ENCODE data around the gene ERCC1. TPM values are rescaled to one million over a fixed set of nuclear protein-coding genes. Genes with fewer than 3 reads are reported as not detected.
A peak's percentile ranks its signal among the peaks of the same experiment; 100 is the strongest.

Gene ERCC1
- total RNA-seq, 1 donor, result 73.0 TPM

DNA sequence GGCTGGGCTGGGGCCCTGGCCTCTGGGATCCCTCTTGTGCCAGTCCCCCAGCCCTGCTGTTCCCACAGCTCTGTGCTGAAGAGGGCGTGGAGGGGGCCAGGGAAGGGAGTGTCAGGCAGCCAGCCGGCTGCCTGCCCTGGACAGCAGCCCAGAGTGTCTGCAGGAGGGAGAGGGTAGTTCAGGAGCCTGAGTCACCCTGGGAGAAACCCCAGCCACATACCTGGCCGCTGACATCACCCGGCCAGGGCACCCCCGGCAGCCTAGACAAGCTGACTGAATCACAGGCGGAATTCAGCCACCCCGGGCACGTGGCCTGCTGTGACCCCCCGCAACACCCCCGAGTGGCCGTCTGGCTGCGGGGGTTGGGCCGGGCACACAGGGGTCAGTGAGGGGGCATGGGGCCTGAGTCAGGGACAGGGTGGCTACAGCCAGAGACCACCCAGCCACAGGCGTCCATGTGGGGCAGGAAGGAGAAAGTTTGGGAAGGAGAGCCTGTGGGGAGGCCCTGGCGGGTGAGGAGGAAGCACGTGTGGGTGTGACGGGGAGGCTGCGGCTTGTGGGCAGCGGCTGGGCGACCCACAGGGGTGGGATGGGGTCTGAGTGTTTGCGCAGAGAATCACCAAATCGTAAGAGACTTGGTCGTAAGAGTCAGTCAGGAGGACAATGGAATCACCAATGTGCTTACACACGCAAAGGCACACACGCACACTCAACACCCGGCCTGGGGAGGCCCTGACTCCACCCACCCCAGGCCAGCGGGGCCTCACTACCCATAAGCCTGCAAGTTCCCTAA is 32.2 kb upstream of the ERCC1 start:
- DNase-seq (ENCODE audit: low read depth), result peak; percentile 99
- TF ChIP-seq, protein P1, sequence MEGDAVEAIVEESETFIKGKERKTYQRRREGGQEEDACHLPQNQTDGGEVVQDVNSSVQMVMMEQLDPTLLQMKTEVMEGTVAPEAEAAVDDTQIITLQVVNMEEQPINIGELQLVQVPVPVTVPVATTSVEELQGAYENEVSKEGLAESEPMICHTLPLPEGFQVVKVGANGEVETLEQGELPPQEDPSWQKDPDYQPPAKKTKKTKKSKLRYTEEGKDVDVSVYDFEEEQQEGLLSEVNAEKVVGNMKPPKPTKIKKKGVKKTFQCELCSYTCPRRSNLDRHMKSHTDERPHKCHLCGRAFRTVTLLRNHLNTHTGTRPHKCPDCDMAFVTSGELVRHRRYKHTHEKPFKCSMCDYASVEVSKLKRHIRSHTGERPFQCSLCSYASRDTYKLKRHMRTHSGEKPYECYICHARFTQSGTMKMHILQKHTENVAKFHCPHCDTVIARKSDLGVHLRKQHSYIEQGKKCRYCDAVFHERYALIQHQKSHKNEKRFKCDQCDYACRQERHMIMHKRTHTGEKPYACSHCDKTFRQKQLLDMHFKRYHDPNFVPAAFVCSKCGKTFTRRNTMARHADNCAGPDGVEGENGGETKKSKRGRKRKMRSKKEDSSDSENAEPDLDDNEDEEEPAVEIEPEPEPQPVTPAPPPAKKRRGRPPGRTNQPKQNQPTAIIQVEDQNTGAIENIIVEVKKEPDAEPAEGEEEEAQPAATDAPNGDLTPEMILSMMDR (IDR thresholded peaks at IDR 0.05; ENCODE audit: insufficient read depth, low read depth, low read length), result no peak
- H3K4me3 ChIP-seq (ENCODE audit: low read depth, low read length), result peak overlapping the region; percentile 40

DNA sequence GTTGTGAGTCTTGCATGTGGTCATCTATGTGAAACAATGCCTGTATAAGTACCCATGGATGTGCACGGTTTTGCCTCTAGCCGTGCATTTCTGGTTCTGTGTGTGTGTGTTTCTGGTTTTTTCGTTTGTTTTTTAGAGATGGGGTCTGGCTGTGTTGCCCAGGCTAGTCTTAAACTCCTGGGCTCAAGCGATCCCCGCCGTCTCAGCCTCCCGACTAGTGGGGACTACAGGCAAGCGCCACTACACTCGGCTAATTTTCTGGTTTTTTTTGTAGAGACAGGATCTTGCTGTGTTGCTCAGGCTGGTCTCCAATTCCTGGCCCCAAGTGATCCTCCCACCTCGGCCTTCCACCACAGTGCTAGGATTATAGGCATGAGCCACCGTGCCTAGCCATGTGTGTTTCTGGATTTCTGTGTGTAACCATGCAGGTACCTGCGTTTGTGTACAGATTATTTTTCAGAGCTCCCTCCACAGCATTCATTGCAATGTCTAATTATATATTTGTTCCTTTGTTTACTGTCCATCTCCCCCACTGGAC is 28.2 kb upstream of the ERCC1 start:
- TF ChIP-seq, protein P1 (IDR thresholded peaks at IDR 0.05; ENCODE audit: insufficient read depth, low read depth, low read length), result no peak
- no peak overlapping the region for H3K4me3 ChIP-seq (ENCODE audit: low read depth, low read length)
- DNase-seq (ENCODE audit: low read depth), result no peak

DNA sequence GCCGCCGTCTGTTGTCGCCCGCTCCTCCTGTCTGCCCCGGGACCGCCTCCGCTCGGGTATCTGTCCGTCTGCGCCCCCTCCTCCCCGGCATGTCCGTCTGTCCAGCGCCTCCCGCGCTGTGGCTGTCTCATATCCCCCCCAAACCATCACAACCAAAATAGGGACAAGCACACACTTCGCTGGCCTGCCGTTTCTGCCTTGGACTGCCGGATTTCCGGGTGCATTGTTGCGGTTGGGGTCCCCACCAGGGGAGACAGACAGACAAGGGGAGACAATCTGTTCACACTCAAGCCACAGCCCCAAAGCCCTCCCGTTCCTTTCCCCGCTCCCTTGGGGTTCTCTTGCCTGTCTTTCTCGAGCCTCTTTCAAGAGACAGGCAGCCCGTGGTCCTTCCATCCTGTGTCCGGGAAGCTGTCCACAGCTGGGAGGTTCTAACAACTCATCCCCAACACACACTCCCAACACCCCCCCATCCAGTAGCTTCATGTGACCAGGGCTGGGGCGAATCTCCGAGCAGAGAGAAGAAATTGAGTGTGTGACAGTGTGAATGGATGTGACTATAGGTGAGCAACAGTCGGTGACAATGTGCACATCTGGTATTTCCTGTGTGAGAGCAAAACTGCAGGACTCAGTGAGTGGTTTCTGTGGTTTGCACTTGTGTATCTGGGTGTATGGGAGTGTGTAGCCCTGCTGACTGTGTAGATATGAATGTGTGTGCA is 27.6 kb upstream of the ERCC1 start:
- H3K4me3 ChIP-seq (ENCODE audit: low read depth, low read length), result peak overlapping the region; percentile 79

DNA sequence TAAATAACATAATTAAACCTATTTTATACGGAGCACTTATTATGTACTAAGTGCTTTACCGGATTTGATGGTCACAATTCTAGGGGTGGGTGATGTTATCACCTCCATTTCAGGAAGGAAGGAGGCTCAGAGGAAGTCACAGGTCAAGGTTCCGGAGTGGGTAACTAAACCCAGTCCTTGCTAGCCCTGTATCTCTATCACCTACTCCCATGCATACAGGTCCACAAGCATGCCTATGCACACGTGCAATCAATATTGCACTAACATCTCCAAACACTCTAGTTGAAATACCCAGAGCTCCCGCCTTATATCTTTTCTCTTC is 26.3 kb upstream of the ERCC1 start:
- TF ChIP-seq, protein P1 (IDR thresholded peaks at IDR 0.05; ENCODE audit: insufficient read depth, low read depth, low read length), result no peak
- no peak for DNase-seq (ENCODE audit: low read depth)
- H3K4me3 ChIP-seq (ENCODE audit: low read depth, low read length), result peak overlapping the region; percentile 62

More for the DNA sequence above, 27.6 kb upstream of the ERCC1 start:
- TF ChIP-seq, protein P1 (IDR thresholded peaks at IDR 0.05; ENCODE audit: insufficient read depth, low read depth, low read length), result no peak
- DNase-seq (ENCODE audit: low read depth), result peak; percentile 67

DNA sequence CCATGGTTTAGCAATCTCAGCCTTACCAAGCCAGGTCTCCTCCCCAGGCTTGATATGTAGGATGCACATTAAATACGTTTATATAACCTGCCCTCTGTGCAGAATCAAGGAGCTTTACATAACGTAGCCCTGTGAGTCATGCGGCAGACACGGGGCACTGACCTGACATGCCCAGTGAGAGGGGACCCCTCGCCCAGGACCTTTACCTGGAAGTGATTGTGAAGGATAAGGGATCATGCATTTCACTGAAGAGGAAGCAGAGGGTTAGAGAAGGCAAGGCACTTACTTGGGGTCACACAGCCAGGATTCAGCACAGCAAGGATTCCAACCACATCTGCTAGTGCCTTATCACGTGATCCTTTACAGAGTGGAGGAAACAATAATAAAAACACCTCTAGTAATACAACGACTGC is 25.2 kb upstream of the ERCC1 start:
- TF ChIP-seq, protein P1 (IDR thresholded peaks at IDR 0.05; ENCODE audit: insufficient read depth, low read depth, low read length), result no peak
- no peak overlapping the region for H3K4me3 ChIP-seq (ENCODE audit: low read depth, low read length)
- DNase-seq (ENCODE audit: low read depth), result peak; percentile 47

DNA sequence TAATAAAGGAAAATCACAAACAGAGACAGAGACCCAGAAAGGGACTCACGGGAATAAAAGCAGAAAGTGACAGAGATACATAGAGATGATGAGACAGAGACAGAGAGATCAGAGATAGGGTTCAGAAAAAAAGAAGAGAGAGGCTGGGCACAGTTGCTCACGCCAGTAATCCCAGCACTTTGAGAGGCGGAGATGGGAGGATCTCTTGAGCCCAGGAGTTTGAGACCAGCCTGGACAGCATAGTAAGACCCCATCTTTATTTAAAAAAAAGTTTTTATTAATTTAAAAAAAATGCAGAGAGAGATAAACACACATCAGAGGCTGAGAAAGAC is 24.7 kb upstream of the ERCC1 start:
- no peak for DNase-seq (ENCODE audit: low read depth)

More for the DNA sequence above, 24.7 kb upstream of the ERCC1 start:
- TF ChIP-seq, protein P1 (IDR thresholded peaks at IDR 0.05; ENCODE audit: insufficient read depth, low read depth, low read length), result no peak
- no peak overlapping the region for H3K4me3 ChIP-seq (ENCODE audit: low read depth, low read length)

Data from fibroblast of villous mesenchyme (primary cell).